T-helper 1 cell treated with Interleukin-12 subunit alpha and Interleukin-12 subunit beta and Interleukin-4 antibody, amounts not matched to agents 30 μg/mL and 1 μg/mL, for 36 hours (primary cell): ENCODE measurements around the gene FRAS1.

Source experiments
- H3K27ac Mint-ChIP-seq: one replicate; pipeline ENCODE4 v1.8.0; 2021; ENCODE audit warnings: mild to moderate bottlenecking, mixed read lengths
- H3K27me3 Mint-ChIP-seq: one replicate; pipeline ENCODE4 v1.8.0; 2021; ENCODE audit warnings: low read depth, mixed read lengths
- H3K36me3 Mint-ChIP-seq: one replicate; pipeline ENCODE4 v1.8.0; 2021; ENCODE audit warnings: low read depth, mixed read lengths
- H3K4me1 Mint-ChIP-seq: one replicate; pipeline ENCODE4 v1.8.0; 2021; ENCODE audit warnings: low read depth, mixed read lengths
- H3K4me3 Mint-ChIP-seq: one replicate; pipeline ENCODE4 v1.8.0; 2021; ENCODE audit warnings: mild to moderate bottlenecking, moderate library complexity, mixed read lengths
- H3K9me3 Mint-ChIP-seq: one replicate; pipeline ENCODE4 v1.8.0; 2021; ENCODE audit warnings: mixed read lengths

FRAS1 gene

DNA sequence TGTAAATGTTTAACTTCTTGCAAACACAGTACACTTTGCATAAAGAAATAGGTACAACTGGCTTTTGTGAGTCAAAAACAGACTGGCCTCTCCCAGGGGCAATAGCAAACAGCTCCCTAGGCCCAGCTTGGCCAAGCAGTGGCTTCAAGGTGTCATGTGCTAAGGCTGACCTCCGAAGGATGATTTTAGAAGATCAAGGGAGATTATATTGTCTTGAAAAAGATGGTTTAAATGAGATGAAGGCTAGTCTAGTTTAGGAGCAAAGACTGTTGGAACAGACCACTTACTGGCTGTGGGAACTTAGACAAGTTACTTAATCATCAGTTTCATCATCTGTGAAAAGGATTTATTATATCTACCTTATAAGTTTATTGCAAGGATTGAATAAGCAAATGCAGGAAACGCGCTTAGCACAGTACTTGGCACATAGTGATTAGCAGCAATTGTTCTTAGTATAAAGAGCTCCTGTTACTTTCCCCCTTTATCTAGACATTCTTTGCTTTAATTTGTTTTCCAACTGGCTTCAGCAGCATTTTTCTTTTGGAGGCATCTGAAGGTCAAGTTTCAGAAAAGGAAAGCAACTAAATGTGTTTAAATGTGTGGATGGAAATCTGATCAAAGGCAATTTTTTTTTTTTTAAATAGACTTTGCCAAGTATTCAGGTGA is 511.6 kb downstream of the FRAS1 start:
- no peak overlapping the region for H3K27ac Mint-ChIP-seq
- peaks cover 26% of the 10 kb centered on the region for H3K4me1 Mint-ChIP-seq
- H3K27me3 Mint-ChIP-seq: no peaks in the 10 kb centered on the region
- H3K36me3 Mint-ChIP-seq: peaks cover 26% of the 10 kb centered on the region
- H3K4me3 Mint-ChIP-seq: no peak overlapping the region
- no peaks in the 10 kb centered on the region for H3K9me3 Mint-ChIP-seq

GRCh38 chr4:78569306-78569821 is 512.2 kb downstream of the FRAS1 start:
- Mint-ChIP-seq H3K27me3 (no peaks in the 10 kb centered on the region), H3K4me1 (peaks cover 21% of the 10 kb centered on the region), H3K4me3 (no peak overlapping the region), H3K9me3 (no peaks in the 10 kb centered on the region), H3K27ac (no peak overlapping the region), H3K36me3 (peaks cover 24% of the 10 kb centered on the region)

DNA sequence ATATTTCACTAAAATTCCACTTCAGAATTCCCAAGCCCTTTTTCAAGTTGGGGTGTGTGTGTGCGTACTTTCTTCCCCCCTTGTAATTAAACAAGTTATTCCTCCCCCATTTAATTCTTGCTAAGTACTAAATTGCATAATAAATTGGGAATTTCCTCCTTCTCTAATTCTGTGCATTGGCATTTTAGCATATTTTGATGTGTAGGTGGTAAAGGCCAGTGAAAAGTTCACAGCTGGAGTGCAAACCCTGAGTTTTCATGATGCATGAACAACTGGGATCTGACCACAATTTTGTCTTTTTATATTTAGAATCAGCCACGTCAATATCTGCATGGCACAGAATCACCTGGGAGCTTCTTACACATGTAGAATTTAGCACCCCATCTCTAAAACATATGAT is 513.0 kb downstream of the FRAS1 start:
- Mint-ChIP-seq H3K4me1 (peaks cover 17% of the 10 kb centered on the region), H3K4me3 (no peak overlapping the region), H3K27ac (no peak overlapping the region), H3K36me3 (peaks cover 19% of the 10 kb centered on the region), H3K27me3 (no peaks in the 10 kb centered on the region), H3K9me3 (no peaks in the 10 kb centered on the region)

GRCh38 chr4:78571804-78572203 is 514.7 kb downstream of the FRAS1 start:
- Mint-ChIP-seq H3K4me1 (peaks cover 13% of the 10 kb centered on the region), H3K27me3 (no peaks in the 10 kb centered on the region), H3K27ac (no peak overlapping the region), H3K4me3 (no peak overlapping the region), H3K36me3 (peaks cover 23% of the 10 kb centered on the region), H3K9me3 (no peaks in the 10 kb centered on the region)

DNA sequence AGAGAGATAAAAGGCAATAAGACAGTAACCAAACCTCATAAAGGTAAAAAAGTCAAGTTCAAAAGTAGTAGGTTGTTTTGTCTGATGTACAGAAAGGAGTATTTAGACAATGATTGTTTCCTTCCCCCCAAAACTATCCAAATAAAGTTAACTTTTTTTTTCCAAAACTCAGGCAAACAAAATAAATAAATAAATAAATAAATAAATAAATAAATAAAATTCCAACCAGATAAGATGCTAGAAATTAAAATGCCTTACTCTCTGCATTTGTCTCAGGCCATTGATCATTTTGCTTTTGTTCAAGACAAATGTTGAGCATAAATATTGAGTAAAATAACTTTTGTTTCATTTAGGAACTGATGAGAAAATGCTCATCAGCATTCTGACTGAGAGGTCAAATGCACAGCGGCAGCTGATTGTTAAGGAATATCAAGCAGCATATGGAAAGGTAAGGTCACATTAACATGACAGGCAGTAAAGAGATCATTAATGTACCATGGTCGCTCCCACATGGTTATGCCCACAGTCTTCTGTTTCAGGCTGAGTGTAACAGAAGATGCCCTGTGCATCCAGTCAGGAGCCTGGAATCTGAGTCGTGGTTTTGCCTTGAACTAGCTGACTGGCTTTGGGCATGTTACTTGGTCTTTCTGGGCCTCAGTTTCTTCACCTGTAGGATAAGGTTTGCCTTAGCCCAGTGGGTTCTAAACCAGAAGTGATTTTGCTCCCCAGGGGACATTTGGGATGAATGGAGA is 521.7 kb downstream of the FRAS1 start:
- H3K36me3 Mint-ChIP-seq: peaks cover 21% of the 10 kb centered on the region
- H3K27ac Mint-ChIP-seq: no peak overlapping the region
- no peaks in the 10 kb centered on the region for H3K4me1 Mint-ChIP-seq
- no peaks in the 10 kb centered on the region for H3K27me3 Mint-ChIP-seq
- H3K9me3 Mint-ChIP-seq: no peaks in the 10 kb centered on the region
- no peak overlapping the region for H3K4me3 Mint-ChIP-seq

DNA sequence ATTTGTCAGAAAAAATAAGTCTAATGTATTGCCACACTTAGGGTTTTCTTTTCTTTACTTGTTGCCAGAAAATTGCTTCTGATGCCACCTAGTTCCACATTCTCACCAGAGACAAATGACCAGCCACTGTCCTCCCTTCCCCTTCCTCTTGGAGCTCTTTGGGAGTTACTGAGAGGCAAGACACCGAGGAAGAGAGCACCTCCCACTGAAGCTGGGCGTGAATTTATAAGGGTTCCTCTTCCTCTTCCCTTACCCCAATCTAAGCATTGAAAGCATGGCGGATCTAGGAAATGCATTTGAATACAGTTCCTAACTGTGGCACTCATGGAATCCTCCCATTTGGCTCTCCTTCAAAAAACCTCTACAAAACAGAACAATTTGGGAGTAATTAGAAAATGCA is 524.5 kb downstream of the FRAS1 start:
- H3K27ac Mint-ChIP-seq: no peak overlapping the region
- H3K4me3 Mint-ChIP-seq: no peak overlapping the region
- no peaks in the 10 kb centered on the region for H3K27me3 Mint-ChIP-seq

GRCh38 chr4:78584863-78585547 is 527.9 kb downstream of the FRAS1 start:
- H3K27me3 Mint-ChIP-seq: no peaks in the 10 kb centered on the region
- no peak overlapping the region for H3K27ac Mint-ChIP-seq
- no peaks in the 10 kb centered on the region for H3K9me3 Mint-ChIP-seq
- no peaks in the 10 kb centered on the region for H3K4me1 Mint-ChIP-seq
- H3K4me3 Mint-ChIP-seq: no peak overlapping the region
- H3K36me3 Mint-ChIP-seq: peaks cover 33% of the 10 kb centered on the region

More for the DNA sequence above, 524.5 kb downstream of the FRAS1 start:
- H3K4me1 Mint-ChIP-seq: no peaks in the 10 kb centered on the region
- no peaks in the 10 kb centered on the region for H3K9me3 Mint-ChIP-seq
- H3K36me3 Mint-ChIP-seq: peaks cover 26% of the 10 kb centered on the region

DNA sequence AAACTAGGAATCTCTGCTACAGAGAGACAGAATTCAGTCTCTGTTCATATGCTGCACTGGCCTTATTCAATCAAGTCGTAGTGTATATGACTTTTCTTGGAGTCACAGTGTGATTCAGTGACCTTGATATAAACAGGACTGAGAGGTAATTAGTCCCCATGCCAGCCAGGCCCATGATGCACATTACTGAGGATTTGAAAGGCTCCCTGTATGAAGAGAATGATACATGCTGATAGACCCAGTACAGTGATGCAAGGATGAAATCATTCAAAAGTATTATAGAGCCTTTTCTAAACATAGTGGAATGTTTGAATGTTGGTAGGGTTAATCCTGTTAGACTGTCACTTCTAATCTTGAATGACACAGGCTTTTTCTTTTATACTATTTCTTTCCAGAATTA is 528.5 kb downstream of the FRAS1 start:
- Mint-ChIP-seq H3K4me3 (no peak overlapping the region), H3K9me3 (no peaks in the 10 kb centered on the region), H3K4me1 (no peaks in the 10 kb centered on the region), H3K27me3 (no peaks in the 10 kb centered on the region), H3K36me3 (peaks cover 37% of the 10 kb centered on the region), H3K27ac (no peak overlapping the region)

GRCh38 chr4:78588894-78589545 is 531.9 kb downstream of the FRAS1 start:
- Mint-ChIP-seq H3K36me3 (peaks cover 33% of the 10 kb centered on the region), H3K27ac (no peak overlapping the region)

GRCh38 chr4:78591404-78591803 is 534.3 kb downstream of the FRAS1 start:
- peaks cover 36% of the 10 kb centered on the region for H3K36me3 Mint-ChIP-seq
- no peaks in the 10 kb centered on the region for H3K9me3 Mint-ChIP-seq
- H3K27me3 Mint-ChIP-seq: no peaks in the 10 kb centered on the region
- H3K27ac Mint-ChIP-seq: no peak overlapping the region
- no peak overlapping the region for H3K4me3 Mint-ChIP-seq
- H3K4me1 Mint-ChIP-seq: peaks cover 1% of the 10 kb centered on the region

More at GRCh38 chr4:78588894-78589545, 531.9 kb downstream of the FRAS1 start:
- Mint-ChIP-seq H3K9me3 (no peaks in the 10 kb centered on the region), H3K4me3 (no peak overlapping the region), H3K4me1 (peaks cover 1% of the 10 kb centered on the region), H3K27me3 (no peaks in the 10 kb centered on the region)

DNA sequence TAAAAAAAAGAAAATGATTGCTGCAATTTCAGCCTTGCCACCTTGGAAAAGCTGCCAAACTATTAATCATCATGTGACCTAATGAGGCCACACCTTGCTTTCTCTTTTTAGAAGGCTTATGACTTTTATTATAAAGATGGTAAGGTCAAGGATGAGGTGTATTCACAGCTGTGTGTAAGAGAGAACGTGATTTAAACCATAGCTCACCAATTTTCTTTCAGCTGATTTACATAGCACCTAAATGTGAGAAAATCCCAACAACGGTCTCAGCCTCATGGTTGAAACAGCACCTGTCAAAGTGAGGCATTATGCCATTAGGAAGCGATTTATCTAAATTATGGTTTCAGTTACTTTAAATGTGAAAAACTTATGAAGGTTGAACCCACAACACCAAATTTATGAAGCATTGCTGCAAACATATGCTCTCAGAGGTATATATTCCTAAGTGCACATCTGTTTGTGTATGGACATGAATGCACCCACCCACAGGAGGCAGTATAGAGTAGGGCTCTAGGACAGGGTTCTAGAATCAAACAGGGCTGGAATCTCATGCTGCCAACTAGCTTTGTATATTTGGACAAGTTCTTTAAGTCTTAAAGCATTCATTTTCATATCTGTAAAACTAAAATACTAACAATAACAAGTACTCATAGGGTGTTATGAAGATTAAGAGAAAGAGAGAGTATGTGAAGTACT is 535.1 kb downstream of the FRAS1 start:
- Mint-ChIP-seq H3K4me3 (no peak overlapping the region), H3K9me3 (no peaks in the 10 kb centered on the region), H3K4me1 (peaks cover 4% of the 10 kb centered on the region), H3K27ac (no peak overlapping the region), H3K27me3 (no peaks in the 10 kb centered on the region), H3K36me3 (peaks cover 31% of the 10 kb centered on the region)
